ENCODE data around the gene TCEA3. TPM values are rescaled to one million over a fixed set of nuclear protein-coding genes. Genes with fewer than 3 reads are reported as not detected.

TCEA3 gene
- total RNA-seq, 1 donor from 2014 or later, result 9.7 TPM

DNA sequence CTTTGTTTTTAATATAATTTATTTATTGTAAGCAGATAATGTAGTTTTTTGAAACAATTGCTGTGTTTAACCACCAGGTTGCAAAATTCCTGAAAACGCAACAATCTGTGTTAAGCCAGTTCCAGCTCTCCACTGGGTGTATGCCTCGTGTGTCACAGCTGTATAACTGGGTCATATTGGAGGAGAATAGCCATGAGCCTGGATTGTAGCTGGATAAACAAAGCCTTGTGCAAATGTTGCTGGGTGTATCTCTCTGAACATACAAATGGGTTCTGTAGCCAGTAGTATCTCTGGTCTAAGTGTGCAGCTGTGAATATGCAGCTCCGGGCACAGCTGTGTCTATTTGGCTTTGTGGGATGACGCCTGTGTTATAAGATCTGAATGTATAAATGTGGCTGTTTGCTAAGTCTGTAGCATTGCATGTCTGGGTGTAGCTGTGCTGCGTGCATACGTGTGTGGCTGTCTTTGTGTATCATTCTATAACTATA, 2.8 kb downstream of the TCEA3 start:
- TF ChIP-seq, protein P1, sequence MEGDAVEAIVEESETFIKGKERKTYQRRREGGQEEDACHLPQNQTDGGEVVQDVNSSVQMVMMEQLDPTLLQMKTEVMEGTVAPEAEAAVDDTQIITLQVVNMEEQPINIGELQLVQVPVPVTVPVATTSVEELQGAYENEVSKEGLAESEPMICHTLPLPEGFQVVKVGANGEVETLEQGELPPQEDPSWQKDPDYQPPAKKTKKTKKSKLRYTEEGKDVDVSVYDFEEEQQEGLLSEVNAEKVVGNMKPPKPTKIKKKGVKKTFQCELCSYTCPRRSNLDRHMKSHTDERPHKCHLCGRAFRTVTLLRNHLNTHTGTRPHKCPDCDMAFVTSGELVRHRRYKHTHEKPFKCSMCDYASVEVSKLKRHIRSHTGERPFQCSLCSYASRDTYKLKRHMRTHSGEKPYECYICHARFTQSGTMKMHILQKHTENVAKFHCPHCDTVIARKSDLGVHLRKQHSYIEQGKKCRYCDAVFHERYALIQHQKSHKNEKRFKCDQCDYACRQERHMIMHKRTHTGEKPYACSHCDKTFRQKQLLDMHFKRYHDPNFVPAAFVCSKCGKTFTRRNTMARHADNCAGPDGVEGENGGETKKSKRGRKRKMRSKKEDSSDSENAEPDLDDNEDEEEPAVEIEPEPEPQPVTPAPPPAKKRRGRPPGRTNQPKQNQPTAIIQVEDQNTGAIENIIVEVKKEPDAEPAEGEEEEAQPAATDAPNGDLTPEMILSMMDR (IDR thresholded peaks at IDR 0.05; ENCODE audit: unreplicated experiment), result peak; percentile 40
- no peaks in the 10 kb centered on the region for H3K9me3 Mint-ChIP-seq (ENCODE audit: unreplicated experiment)
- peaks cover 22% of the 10 kb centered on the region for H3K27me3 Mint-ChIP-seq (ENCODE audit: unreplicated experiment)
- peaks cover 9% of the 10 kb centered on the region for H3K36me3 Mint-ChIP-seq (ENCODE audit: low read depth, unreplicated experiment)
- H3K4me3 Mint-ChIP-seq (ENCODE audit: unreplicated experiment), result no peak overlapping the region
- no peak overlapping the region for H3K27ac Mint-ChIP-seq (ENCODE audit: unreplicated experiment)
- no peak for DNase-seq (ENCODE audit: low spot score)
- peaks cover 23% of the 10 kb centered on the region for H3K4me1 Mint-ChIP-seq (ENCODE audit: unreplicated experiment)

DNA sequence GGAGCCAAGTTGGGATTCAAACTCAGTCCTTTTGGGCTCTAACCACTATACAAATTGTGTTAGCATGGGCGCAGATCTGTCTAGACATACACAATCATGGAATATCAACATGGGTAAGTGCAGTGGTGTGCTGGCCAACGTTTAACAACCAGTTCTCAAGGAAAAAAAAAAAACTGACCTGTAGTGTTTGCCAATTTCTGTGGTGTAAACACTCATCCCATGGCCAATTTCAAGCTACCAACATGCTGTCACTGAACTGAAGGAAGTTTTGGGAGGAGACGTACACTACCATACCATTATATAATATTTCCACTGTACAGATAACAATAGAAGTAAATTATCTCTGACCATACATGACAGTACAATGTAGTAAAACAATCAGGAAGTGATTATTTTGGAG, 3.2 kb downstream of the TCEA3 start:
- no peaks in the 10 kb centered on the region for H3K9me3 Mint-ChIP-seq (ENCODE audit: unreplicated experiment)
- no peak overlapping the region for H3K4me3 Mint-ChIP-seq (ENCODE audit: unreplicated experiment)
- TF ChIP-seq, protein P1 (IDR thresholded peaks at IDR 0.05; ENCODE audit: unreplicated experiment), result no peak
- H3K27ac Mint-ChIP-seq (ENCODE audit: unreplicated experiment), result no peak overlapping the region
- peaks cover 22% of the 10 kb centered on the region for H3K27me3 Mint-ChIP-seq (ENCODE audit: unreplicated experiment)
- DNase-seq (ENCODE audit: low spot score), result no peak
- peaks cover 6% of the 10 kb centered on the region for H3K36me3 Mint-ChIP-seq (ENCODE audit: low read depth, unreplicated experiment)
- peaks cover 23% of the 10 kb centered on the region for H3K4me1 Mint-ChIP-seq (ENCODE audit: unreplicated experiment)

DNA sequence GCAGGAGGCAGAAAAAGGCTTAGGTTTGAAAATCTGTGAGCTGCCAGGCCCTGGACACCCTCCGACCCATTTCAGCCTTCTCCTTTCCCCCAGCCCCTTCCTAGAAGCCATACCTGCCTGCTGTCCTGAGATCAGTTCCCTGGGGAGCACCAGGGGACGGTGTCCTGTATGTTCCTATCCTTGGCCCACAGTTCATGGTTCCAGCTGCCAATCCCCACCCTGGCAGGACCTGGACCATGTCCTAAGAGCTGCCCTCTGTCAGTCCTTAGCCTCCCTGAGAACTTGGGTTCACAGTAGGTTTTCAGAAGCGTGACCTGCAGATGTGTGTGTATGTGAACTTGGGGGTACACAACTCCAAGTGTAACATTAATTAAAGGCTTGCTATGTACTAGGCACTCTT, 3.8 kb downstream of the TCEA3 start:
- no peak for DNase-seq (ENCODE audit: low spot score)
- H3K36me3 Mint-ChIP-seq (ENCODE audit: low read depth, unreplicated experiment), result peaks cover under 1% of the 10 kb centered on the region
- no peaks in the 10 kb centered on the region for H3K9me3 Mint-ChIP-seq (ENCODE audit: unreplicated experiment)
- peaks cover 17% of the 10 kb centered on the region for H3K27me3 Mint-ChIP-seq (ENCODE audit: unreplicated experiment)
- H3K27ac Mint-ChIP-seq (ENCODE audit: unreplicated experiment), result no peak overlapping the region
- TF ChIP-seq, protein P1 (IDR thresholded peaks at IDR 0.05; ENCODE audit: unreplicated experiment), result no peak
- no peak overlapping the region for H3K4me3 Mint-ChIP-seq (ENCODE audit: unreplicated experiment)
- peaks cover 23% of the 10 kb centered on the region for H3K4me1 Mint-ChIP-seq (ENCODE audit: unreplicated experiment)

DNA sequence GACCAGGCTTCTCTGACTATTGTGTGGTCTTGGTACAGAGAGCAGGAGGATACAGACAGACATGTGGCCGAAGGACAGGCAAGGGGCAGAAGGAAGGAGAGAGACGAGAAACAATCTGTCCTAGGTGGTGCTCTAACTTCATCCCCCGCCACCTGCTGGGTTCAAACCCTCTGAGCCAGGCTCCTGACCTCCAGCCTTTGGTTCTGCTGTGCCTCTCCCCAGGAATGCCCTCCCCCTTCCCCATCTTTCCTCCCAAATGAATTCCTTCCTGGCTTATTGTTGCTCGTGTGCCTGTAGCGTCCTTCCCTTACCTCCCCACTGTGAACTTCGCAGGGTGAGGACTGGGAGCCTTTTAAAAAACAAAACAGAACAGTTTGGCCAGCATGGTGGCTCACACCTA, 5.4 kb downstream of the TCEA3 start:
- H3K4me1 Mint-ChIP-seq (ENCODE audit: unreplicated experiment), result peaks cover 20% of the 10 kb centered on the region
- H3K27ac Mint-ChIP-seq (ENCODE audit: unreplicated experiment), result no peak overlapping the region
- no peaks in the 10 kb centered on the region for H3K9me3 Mint-ChIP-seq (ENCODE audit: unreplicated experiment)
- no peaks in the 10 kb centered on the region for H3K36me3 Mint-ChIP-seq (ENCODE audit: low read depth, unreplicated experiment)
- TF ChIP-seq, protein P1 (IDR thresholded peaks at IDR 0.05; ENCODE audit: unreplicated experiment), result no peak
- H3K27me3 Mint-ChIP-seq (ENCODE audit: unreplicated experiment), result peaks cover 11% of the 10 kb centered on the region
- H3K4me3 Mint-ChIP-seq (ENCODE audit: unreplicated experiment), result no peak overlapping the region
- DNase-seq (ENCODE audit: low spot score), result no peak

DNA sequence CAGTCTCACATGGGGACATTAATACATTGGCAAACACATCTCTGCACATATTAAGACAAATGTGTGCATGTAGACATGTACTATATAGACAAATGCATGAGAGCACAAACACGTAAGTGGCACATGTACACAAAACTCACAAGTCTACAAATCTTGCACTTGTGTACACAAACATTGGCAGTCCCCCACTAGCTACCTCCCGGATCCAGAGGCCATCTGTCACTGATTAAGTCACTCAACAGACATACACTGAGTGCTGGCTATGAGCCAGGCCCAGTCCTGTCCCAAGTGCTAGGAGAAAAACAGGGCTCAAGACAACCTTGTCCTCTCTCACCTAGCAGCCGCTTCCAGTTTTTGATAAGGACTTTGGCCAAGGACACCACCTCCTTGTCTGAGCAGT, 7.0 kb downstream of the TCEA3 start:
- Mint-ChIP-seq H3K27me3 (ENCODE audit: unreplicated experiment) (peaks cover 5% of the 10 kb centered on the region), H3K4me3 (ENCODE audit: unreplicated experiment) (no peak overlapping the region), H3K9me3 (ENCODE audit: unreplicated experiment) (no peaks in the 10 kb centered on the region), H3K36me3 (ENCODE audit: low read depth, unreplicated experiment) (no peaks in the 10 kb centered on the region), H3K4me1 (ENCODE audit: unreplicated experiment) (peaks cover 13% of the 10 kb centered on the region), H3K27ac (ENCODE audit: unreplicated experiment) (no peak overlapping the region)
- TF ChIP-seq, protein P1 (IDR thresholded peaks at IDR 0.05; ENCODE audit: unreplicated experiment), result no peak
- no peak for DNase-seq (ENCODE audit: low spot score)

Measured in endothelial cell (in vitro differentiated cells).